MCF 10A (cell line): ENCODE measurements around the gene STMN3. TPM values are rescaled to one million over a fixed set of nuclear protein-coding genes. Genes with fewer than 3 reads are reported as not detected.

Experiments
- BruUV-seq: library from RNA; stranded (reverse); fragments of 400-500 nt; replicated peaks from 2 replicates; lab custom pipeline; 2021; lab: Mats Ljungman, UMichigan
- CTCF ChIA-PET: fragments of 300-600 bp; sonication (Branson Sonifier 250); formaldehyde crosslinking; extraction: SDS; loops from one replicate; lab custom pipeline; 2021; ENCODE audit warnings: antibody characterized with exemption, inconsistent platforms; lab: Yijun Ruan, JAX
- POLR2A ChIA-PET: fragments of 300-600, 350-650 bp; sonication (Branson Sonifier 250); formaldehyde crosslinking; extraction: SDS; loops from one replicate; lab custom pipeline; 2020; ENCODE audit warnings: antibody characterized with exemption, inconsistent platforms; lab: Yijun Ruan, JAX
- DNase-seq: peaks from one replicate; pipeline ENCODE4 v3.0.0-alpha.2; 2018; ENCODE audit not compliant: unreplicated experiment
- H3K27ac Mint-ChIP-seq: one replicate; pipeline ENCODE4 v1.8.0; 2022; ENCODE audit warnings: mild to moderate bottlenecking, low read depth, mixed read lengths; ENCODE audit not compliant: unreplicated experiment
- H3K27me3 Mint-ChIP-seq: one replicate; pipeline ENCODE4 v1.8.0; 2022; ENCODE audit warnings: mixed read lengths; ENCODE audit not compliant: insufficient read depth, unreplicated experiment
- H3K36me3 Mint-ChIP-seq: one replicate; pipeline ENCODE4 v1.8.0; 2022; ENCODE audit warnings: mild to moderate bottlenecking, moderate library complexity, mixed read lengths; ENCODE audit not compliant: insufficient read depth, unreplicated experiment
- H3K4me1 Mint-ChIP-seq: one replicate; pipeline ENCODE4 v1.8.0; 2022; ENCODE audit warnings: mixed read lengths; ENCODE audit not compliant: insufficient read depth, unreplicated experiment
- H3K4me3 Mint-ChIP-seq: one replicate; pipeline ENCODE4 v1.8.0; 2022; ENCODE audit warnings: mild to moderate bottlenecking, moderate library complexity, mixed read lengths; ENCODE audit not compliant: unreplicated experiment
- H3K9me3 Mint-ChIP-seq: one replicate; pipeline ENCODE4 v1.8.0; 2022; ENCODE audit warnings: mixed read lengths; ENCODE audit not compliant: unreplicated experiment
- CTCF ChIP-seq: fragments of 200-600 bp; IDR thresholded peaks from one replicate; pipeline ENCODE4 v1.8.0; 2022; ENCODE audit warnings: antibody characterized with exemption, mild to moderate bottlenecking; ENCODE audit not compliant: unreplicated experiment
- intact Hi-C: fragments of 100-400 bp; cut with micrococcal nuclease; formaldehyde crosslinking; loops from 2 replicates; pipeline ENCODE4 v1.14.1; 2022
- total RNA-seq: library from RNA; stranded (reverse); gene quantifications from 2 replicates; pipeline ENCODE4 v1.2.3, GENCODE V29; 2022

Gene STMN3
- total RNA-seq, 1 experiment from 2014 or later, result 5.3 TPM

- Mint-ChIP-seq H3K27ac (peak within 1 kb of the TSS; percentile 51), H3K36me3 (peaks cover 58% of the 10 kb centered on the region), H3K27me3 (no peaks in the 10 kb centered on the region), H3K4me3 (peak within 1 kb of the TSS; percentile 72), H3K4me1 (peaks cover 12% of the 10 kb centered on the region), H3K9me3 (no peaks in the 10 kb centered on the region)
- intact Hi-C loops, result loop anchor here (2.0 to 5.0 kb wide), 3 partner anchors 39 to 159 kb away; partner anchors contain the start of genes PTK6 and RTEL1
- TF ChIP-seq CTCF, result no peak
- ChIA-PET POLR2A (interaction anchor here (0.9 to 5.4 kb wide), 14 partner anchors 11 to 260 kb away, joined by 3 to 79 read pairs (median 8); partner anchors contain the start of genes ARFRP1, PPDPF, PTK6 and RTEL1), CTCF (interaction anchor here (0.6 to 1.2 kb wide), 3 partner anchors 9 to 560 kb away, joined by 4 to 5 read pairs (median 4); no protein-coding TSS in a partner anchor)
- BruUV-seq, result TSS peak; percentile 71
- peak; percentile 43 for DNase-seq
Observed at GRCh38 chr20:63696628-63697356, 43.6 kb upstream of the STMN3 start, which contains the start of gene TNFRSF6B. TSS of gene TNFRSF6B (plus strand) at chr20:63696652. CDS start at chr20:63696768, 116 bp downstream.

GRCh38 chr20:63696306-63696627, 43.0 kb upstream of the STMN3 start:
- no peak for TF ChIP-seq CTCF
- ChIA-PET CTCF (interaction anchor here (1.2 kb wide), 1 partner anchor 10 kb away, joined by 4 read pairs; no protein-coding TSS in a partner anchor), POLR2A (interaction anchor here (1.3 to 5.4 kb wide), 6 partner anchors 11 to 260 kb away, joined by 3 to 79 read pairs (median 18); partner anchors contain the start of genes ARFRP1, PPDPF, TPD52L2 and UCKL1)
- no TSS peak for BruUV-seq
- no peaks in the 10 kb centered on the region for H3K27me3 Mint-ChIP-seq
- DNase-seq, result peak; percentile 90
- H3K36me3 Mint-ChIP-seq, result peaks cover 63% of the 10 kb centered on the region
- intact Hi-C loops, result loop anchor here (2.0 to 5.0 kb wide), 3 partner anchors 39 to 159 kb away; partner anchors contain the start of genes PTK6 and RTEL1
- peak overlapping the region; percentile 72 for H3K4me3 Mint-ChIP-seq
- H3K27ac Mint-ChIP-seq, result peak overlapping the region; percentile 51
- H3K4me1 Mint-ChIP-seq, result peaks cover 17% of the 10 kb centered on the region
- H3K9me3 Mint-ChIP-seq, result no peaks in the 10 kb centered on the region

GRCh38 chr20:63695424-63696305, 42.4 kb upstream of the STMN3 start:
- Mint-ChIP-seq H3K4me3 (peak overlapping the region; percentile 72), H3K36me3 (peaks cover 68% of the 10 kb centered on the region), H3K9me3 (no peaks in the 10 kb centered on the region), H3K27ac (peak overlapping the region; percentile 51), H3K4me1 (peaks cover 19% of the 10 kb centered on the region), H3K27me3 (no peaks in the 10 kb centered on the region)
- intact Hi-C loops, result loop anchor here (2.0 to 5.0 kb wide), 3 partner anchors 38 to 158 kb away; partner anchors contain the start of genes PTK6 and RTEL1
- peak; percentile 44 for DNase-seq
- no peak for TF ChIP-seq CTCF
- BruUV-seq, result no TSS peak
- ChIA-PET POLR2A (interaction anchor here (0.8 to 5.4 kb wide), 7 partner anchors 12 to 260 kb away, joined by 3 to 79 read pairs (median 8); partner anchors contain the start of genes ARFRP1, TPD52L2, UCKL1 and ZGPAT), CTCF (interaction anchor here (0.5 kb wide), 1 partner anchor 302 kb away, joined by 5 read pairs; no protein-coding TSS in a partner anchor)
